ENCODE data around the gene PANK4.

PANK4 gene

GRCh38 chr1:2508751-2509150, 17.6 kb downstream of the PANK4 start:
- no peak for DNase-seq

DNA sequence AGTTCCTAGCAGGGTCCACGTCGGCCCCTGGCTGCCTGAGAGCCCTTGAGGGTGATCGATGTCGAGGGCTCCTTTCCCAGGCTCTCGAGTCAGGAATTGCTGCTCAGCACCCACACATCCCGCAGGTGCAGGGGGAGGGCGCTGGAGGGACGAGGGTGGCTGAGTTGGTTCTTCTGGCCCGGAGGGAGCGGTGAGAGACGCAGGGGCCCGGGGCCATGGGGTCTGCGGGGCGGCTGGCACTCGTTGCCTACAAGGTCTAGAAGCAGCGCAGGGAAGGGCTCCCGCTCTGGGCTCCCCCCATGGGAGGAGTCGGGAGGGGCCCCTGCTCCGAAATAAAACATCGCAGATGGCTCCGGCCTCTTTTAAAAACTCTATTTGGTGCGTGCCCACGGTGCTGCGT, 18.2 kb downstream of the PANK4 start:
- no peak for DNase-seq

DNA sequence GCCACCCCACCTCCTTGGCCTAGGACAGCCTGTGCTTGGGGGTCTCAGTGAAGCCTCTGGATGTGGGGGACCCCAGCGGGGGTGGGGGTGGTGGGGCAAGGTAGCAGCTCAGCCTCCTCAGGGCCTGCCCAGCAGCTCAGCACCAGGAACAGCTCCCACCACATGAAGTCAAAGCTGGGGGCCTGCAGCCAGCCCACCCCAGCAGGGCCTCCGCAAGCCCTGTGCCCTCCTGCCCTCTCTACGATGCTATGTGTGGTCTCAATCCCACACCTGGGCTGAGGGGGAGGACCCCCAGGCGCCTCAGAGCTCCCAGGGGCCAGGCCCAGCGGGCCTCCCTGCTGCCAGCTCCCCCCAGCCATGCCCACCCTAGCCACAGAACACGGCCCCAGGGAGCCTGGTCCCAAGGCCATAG, 18.6 kb downstream of the PANK4 start:
- no peak for DNase-seq

GRCh38 chr1:2506901-2507565, 19.4 kb downstream of the PANK4 start:
- DNase-seq = no peak

GRCh38 chr1:2506007-2506860, 20.2 kb downstream of the PANK4 start:
- no peak for DNase-seq

DNA sequence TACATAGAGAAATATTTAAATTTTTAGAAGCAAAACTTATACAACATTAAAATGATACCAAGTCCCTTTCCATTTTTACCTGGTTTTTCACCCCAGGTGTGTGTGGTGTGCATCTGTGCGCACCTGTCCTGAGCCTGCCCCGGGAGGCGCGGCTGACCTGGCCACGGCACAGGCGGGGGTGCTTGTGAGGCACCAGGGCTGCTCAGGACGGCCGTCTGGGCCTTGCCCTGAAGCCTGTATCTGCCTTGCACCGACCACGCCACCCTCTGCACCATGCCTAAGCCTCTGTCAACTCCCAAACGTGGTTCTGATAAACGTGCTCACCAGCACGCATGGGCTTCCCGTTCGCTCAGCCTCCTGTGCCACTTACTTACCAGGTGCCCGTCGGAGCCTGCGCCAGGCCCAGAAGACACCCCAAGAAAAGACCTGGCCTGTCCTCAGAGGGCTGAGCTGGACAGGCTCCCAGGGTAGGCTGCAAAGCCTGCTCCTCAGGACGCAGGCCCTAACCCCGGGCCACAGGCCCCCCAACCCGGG, 20.9 kb downstream of the PANK4 start:
- DNase-seq = no peak

- DNase-seq = no peak
Observed at GRCh38 chr1:2504949-2505272, 21.5 kb downstream of the PANK4 start.

- no peak for DNase-seq
Observed at GRCh38 chr1:2504225-2504948, 22.0 kb downstream of the PANK4 start.

- no peak for DNase-seq
Observed at GRCh38 chr1:2503554-2504224, 22.7 kb downstream of the PANK4 start.

- no peak for DNase-seq
Observed at GRCh38 chr1:2502661-2503553, 23.5 kb downstream of the PANK4 start.

GRCh38 chr1:2502210-2502609, 24.2 kb downstream of the PANK4 start:
- DNase-seq = no peak

DNA sequence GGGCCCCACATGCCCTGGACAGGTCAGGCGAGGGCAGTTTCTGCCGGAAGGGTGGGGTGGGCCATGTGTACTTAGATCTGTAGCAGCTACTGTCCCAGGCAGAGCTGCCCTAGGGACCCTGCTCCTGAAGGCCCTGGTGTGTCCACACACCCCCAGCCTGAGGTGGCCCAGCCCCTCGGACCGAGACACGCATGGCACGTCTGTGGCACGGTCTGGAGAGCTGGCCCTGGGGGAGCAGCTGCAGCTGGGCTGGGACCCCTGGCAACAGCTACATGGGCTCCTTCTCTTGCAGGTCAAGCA, 24.6 kb downstream of the PANK4 start:
- DNase-seq = no peak

DNA sequence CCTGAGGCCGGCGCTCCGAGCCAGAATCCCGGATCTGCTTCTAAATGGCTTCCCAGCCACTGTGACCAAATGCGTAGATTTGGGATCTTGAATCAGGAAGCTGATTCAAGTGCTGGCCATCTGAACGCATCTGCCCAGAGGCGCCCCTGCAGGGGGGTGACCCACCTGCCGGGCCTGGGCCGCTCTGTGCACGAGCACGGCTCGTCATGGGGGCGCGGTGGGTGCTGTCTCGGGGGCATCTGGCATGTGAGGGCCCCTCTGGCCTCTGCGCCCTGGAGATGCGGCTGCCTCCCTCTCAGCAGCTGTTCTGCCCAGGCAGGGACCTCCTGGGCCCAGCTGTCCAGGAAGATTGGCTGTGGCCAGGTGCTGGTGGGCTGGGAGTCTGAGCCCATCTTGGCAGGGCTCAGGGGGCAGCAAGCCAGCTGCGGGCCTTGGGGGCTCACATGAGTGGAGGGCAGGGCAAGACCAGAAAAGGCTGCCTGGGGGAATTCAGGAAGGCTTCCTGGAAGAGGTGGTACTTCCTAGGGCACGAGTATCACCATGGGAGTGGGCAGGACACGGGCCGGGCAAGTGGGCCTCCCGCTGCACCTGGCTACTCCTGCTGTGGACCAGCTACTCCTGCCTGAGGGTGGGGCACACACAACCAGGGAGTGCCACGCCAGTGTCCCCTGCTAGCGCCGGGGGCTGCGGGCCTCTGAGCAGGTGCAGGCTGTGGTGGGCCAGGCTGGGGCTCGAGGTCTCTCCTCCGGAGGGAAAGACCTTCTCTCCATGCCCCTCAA, 25.2 kb downstream of the PANK4 start:
- no peak for DNase-seq

- no peak for DNase-seq
Observed at GRCh38 chr1:2499986-2500596, 26.3 kb downstream of the PANK4 start.

GRCh38 chr1:2499260-2499659, 27.1 kb downstream of the PANK4 start:
- DNase-seq = no peak

DNA sequence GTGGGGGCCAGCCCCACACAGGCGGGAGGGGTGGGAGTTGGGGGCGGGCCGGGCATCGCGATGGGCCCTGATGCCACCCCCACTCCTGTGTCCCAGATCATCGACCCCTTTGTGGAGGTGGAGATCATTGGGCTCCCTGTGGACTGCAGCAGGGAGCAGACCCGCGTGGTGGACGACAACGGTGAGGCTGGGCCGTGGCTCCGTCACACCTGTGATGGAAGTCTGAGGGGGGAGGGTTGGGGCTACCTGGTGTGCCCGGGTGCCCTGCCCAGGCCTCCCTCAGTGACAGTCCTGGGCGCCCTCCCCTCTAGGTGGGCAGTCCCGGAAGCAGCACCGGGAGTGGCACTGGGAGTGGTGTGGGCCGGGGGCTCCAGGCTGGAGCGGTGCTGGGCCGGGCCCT, 27.7 kb downstream of the PANK4 start:
- DNase-seq = no peak

GRCh38 chr1:2497891-2498290, 28.5 kb downstream of the PANK4 start:
- DNase-seq = no peak

DNA sequence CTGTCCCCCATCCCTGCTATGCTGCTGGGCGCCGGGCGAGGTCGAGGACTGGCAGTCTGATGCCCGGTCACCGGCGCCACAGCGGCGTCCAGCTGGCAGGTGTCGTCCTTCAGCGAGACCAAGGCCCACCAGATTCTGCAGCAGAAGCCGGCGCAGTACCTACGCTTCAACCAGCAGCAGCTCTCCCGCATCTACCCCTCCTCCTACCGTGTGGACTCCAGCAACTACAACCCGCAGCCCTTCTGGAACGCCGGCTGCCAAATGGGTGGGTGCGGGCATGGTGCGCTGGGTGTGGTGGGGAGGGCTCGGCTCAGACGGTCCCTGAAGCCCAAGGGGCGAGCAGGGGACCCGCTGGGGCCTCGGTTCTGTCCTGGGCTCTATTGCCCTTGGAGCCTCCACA, 29.6 kb downstream of the PANK4 start:
- no peak for DNase-seq

- no peak for DNase-seq
Observed at GRCh38 chr1:2496087-2496622, 30.2 kb downstream of the PANK4 start.

GRCh38 chr1:2495546-2495945, 30.9 kb downstream of the PANK4 start:
- DNase-seq = no peak

DNA sequence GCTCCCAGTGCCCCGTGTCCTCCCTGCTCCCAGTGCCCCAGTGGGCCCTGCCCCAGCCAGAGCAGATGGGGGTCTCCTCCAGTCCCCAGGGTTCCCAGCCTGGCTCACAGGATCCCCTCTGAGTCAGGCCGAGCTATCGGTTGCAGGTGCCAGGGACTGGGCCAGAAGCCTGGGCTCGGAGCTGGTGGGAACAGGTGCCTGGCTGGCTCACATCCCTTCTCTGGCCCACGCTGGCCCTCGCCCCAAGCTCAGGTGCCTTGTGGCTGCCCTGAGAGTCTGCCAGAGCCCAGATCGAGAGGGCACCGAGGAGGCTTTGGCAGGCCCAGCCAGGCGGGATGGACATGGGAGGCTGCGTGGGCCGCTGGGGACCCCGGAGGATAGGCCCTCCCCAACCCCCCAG, 31.4 kb downstream of the PANK4 start:
- no peak for DNase-seq
